Calu3 (cell line): ENCODE measurements around the gene SMARCA2. TPM values are rescaled to one million over a fixed set of nuclear protein-coding genes. Genes with fewer than 3 reads are reported as not detected.

Experiments
- BruUV-seq: library from RNA; stranded (reverse); fragments of 400-500 nt; replicated peaks from 2 replicates; lab custom pipeline; 2021; lab: Mats Ljungman, UMichigan
- CTCF ChIA-PET: fragments of 300-600 bp; sonication (Branson Sonifier 250); formaldehyde crosslinking; loops from one replicate; lab custom pipeline; 2022; ENCODE audit warnings: antibody characterized with exemption; lab: Charles Lee
- DNase-seq: peaks from one replicate; pipeline ENCODE4 v3.0.0; 2022
- H3K27ac Mint-ChIP-seq: one replicate; pipeline ENCODE4 v1.8.0; 2022; ENCODE audit warnings: mixed read lengths; ENCODE audit not compliant: unreplicated experiment
- H3K27me3 Mint-ChIP-seq: one replicate; pipeline ENCODE4 v1.8.0; 2022; ENCODE audit warnings: mixed read lengths; ENCODE audit not compliant: unreplicated experiment
- H3K36me3 Mint-ChIP-seq: one replicate; pipeline ENCODE4 v1.8.0; 2022; ENCODE audit warnings: mild to moderate bottlenecking, moderate library complexity, mixed read lengths; ENCODE audit not compliant: insufficient read depth, unreplicated experiment
- H3K4me1 Mint-ChIP-seq: one replicate; pipeline ENCODE4 v1.8.0; 2022; ENCODE audit warnings: mild to moderate bottlenecking, low read depth, mixed read lengths; ENCODE audit not compliant: unreplicated experiment
- H3K4me3 Mint-ChIP-seq: one replicate; pipeline ENCODE4 v1.8.0; 2022; ENCODE audit warnings: mild to moderate bottlenecking, low read depth, moderate library complexity, mixed read lengths; ENCODE audit not compliant: unreplicated experiment
- H3K9me3 Mint-ChIP-seq: one replicate; pipeline ENCODE4 v1.8.0; 2022; ENCODE audit warnings: low read depth, mixed read lengths; ENCODE audit not compliant: unreplicated experiment
- CTCF ChIP-seq: fragments of 200-600 bp; IDR thresholded peaks from one replicate; pipeline ENCODE4 v1.8.0; 2022; ENCODE audit warnings: antibody characterized with exemption; ENCODE audit not compliant: unreplicated experiment
- intact Hi-C: fragments of 100-400 bp; cut with micrococcal nuclease; formaldehyde crosslinking; loops from one replicate; pipeline ENCODE4 v1.10.0; 2022; ENCODE audit not compliant: unreplicated experiment
- total RNA-seq: library from RNA; stranded (reverse); gene quantifications from 2 replicates; pipeline ENCODE4 v1.2.3, GENCODE V29; 2022

Gene SMARCA2
- total RNA-seq, 1 experiment from 2014 or later = 47.4 TPM

DNA sequence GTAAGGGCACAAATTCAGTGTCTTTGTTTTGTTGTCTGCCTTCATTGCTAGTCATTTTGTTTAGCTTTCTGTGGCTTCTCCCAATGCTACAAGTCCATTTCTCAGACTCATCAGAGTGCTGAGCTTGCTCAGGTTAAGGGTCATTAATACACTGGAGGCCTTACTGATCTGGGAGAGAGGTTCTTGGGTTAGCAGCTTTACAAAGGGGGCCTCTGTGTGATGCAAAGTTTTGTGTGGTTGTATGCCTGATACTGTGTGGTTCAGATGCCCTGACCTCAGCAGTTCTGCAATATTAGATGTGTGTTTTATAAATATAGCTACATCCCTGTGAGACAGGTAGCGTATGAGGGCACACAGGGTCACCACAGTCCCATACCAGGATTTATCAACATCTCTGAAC lies 34.8 kb upstream of the SMARCA2 start:
- intact Hi-C loops = no loop called here
- TF ChIP-seq CTCF = no peak
- CTCF ChIA-PET = no interaction called here
- Mint-ChIP-seq H3K4me1 (no peaks in the 10 kb centered on the region), H3K9me3 (no peaks in the 10 kb centered on the region), H3K27ac (no peak overlapping the region), H3K36me3 (no peaks in the 10 kb centered on the region), H3K27me3 (no peaks in the 10 kb centered on the region), H3K4me3 (no peak overlapping the region)
- no TSS peak for BruUV-seq
- no peak for DNase-seq

DNA sequence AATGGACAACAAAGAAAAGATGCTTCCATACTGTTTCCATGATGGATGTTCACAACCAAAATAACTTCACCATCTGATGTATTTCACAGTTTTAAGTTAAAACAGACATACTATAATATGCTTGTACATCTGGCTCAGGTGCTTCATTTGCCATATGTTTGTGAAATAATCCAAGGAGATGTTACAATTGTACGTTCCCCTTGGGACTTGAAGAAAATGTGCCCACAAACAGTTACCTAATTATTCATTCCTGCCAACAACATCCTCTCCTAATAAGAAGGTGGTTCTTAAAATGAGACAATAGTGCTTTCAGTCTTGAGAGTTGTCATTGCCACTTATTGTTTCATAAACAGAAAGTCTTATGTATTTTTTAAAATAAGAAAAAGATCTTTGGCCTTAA lies 33.1 kb upstream of the SMARCA2 start:
- intact Hi-C loops = no loop called here
- peaks cover 5% of the 10 kb centered on the region for H3K27me3 Mint-ChIP-seq
- H3K4me3 Mint-ChIP-seq = no peak overlapping the region
- H3K4me1 Mint-ChIP-seq = no peaks in the 10 kb centered on the region
- CTCF ChIA-PET = no interaction called here
- no peaks in the 10 kb centered on the region for H3K36me3 Mint-ChIP-seq
- BruUV-seq = no TSS peak
- H3K27ac Mint-ChIP-seq = no peak overlapping the region
- no peak for DNase-seq
- no peak for TF ChIP-seq CTCF
- no peaks in the 10 kb centered on the region for H3K9me3 Mint-ChIP-seq

- Mint-ChIP-seq H3K4me1 (no peaks in the 10 kb centered on the region), H3K4me3 (no peak overlapping the region), H3K36me3 (no peaks in the 10 kb centered on the region), H3K27me3 (peaks cover 19% of the 10 kb centered on the region), H3K27ac (no peak overlapping the region), H3K9me3 (no peaks in the 10 kb centered on the region)
- intact Hi-C loops = no loop called here
- CTCF ChIA-PET = no interaction called here
- no TSS peak for BruUV-seq
- no peak for TF ChIP-seq CTCF
- DNase-seq = no peak
Observed at GRCh38 chr9:1986341-1986740, 28.8 kb upstream of the SMARCA2 start.

DNA sequence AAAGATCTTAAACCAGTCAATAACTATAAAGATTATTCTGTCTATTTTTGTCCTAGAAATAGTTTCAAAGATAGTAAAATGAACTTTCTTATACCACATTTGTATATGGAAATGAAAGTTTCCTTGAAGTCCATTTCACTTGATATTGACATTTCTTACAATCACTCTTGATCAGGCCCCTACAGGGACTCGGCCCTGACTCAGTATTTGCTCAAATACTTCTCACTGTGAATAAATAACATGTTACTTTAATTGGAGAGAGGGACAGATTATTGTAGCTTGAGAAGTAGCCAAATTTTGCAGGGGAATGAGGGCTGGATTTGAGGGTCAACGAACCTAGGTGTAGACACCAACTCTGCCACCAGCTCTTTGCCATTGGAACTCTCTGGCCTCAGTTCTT lies 25.6 kb upstream of the SMARCA2 start:
- CTCF ChIA-PET = no interaction called here
- H3K4me1 Mint-ChIP-seq = no peaks in the 10 kb centered on the region
- H3K27ac Mint-ChIP-seq = no peak overlapping the region
- intact Hi-C loops = no loop called here
- H3K27me3 Mint-ChIP-seq = peaks cover 43% of the 10 kb centered on the region
- no peak for TF ChIP-seq CTCF
- BruUV-seq = no TSS peak
- no peaks in the 10 kb centered on the region for H3K36me3 Mint-ChIP-seq
- no peak overlapping the region for H3K4me3 Mint-ChIP-seq
- H3K9me3 Mint-ChIP-seq = no peaks in the 10 kb centered on the region
- DNase-seq = no peak
